ENCODE data around the gene DNAH5. TPM values are rescaled to one million over a fixed set of nuclear protein-coding genes. Genes with fewer than 3 reads are reported as not detected.

The DNAH5 gene
- total and polyA plus RNA-seq, 10 donors: 0.02 to 1.5 (median 0.21) TPM

GRCh38 chr5:13674391-13674790 lies 270.1 kb downstream of the DNAH5 start:
- no peak for DNase-seq
- H3K36me3 ChIP-seq: no peaks in the 10 kb centered on the region
- H3K9me3 ChIP-seq: peaks cover 0 to 16% (median 0%) of the 10 kb centered on the region in 8 donors
- intact Hi-C loops (cut with DNase I; ENCODE audit: low total_unique reads): no loop called here
- TF ChIP-seq POLR2A (IDR thresholded peaks at IDR 0.05) (no peak), CTCF (IDR thresholded peaks at IDR 0.05 in 8 of 11, conservative IDR thresholded peaks at IDR 0.05 in 3 of 11) (no peak), POLR2AphosphoS5 (IDR thresholded peaks at IDR 0.05) (no peak)
- H3K4me3 ChIP-seq: no peak overlapping the region
- no peaks in the 10 kb centered on the region for H3K4me1 ChIP-seq
- no peaks in the 10 kb centered on the region for H3K27me3 ChIP-seq (replicated peaks in 1 of 7)
- no peak overlapping the region for H3K27ac ChIP-seq

GRCh38 chr5:13673511-13673910 lies 271.0 kb downstream of the DNAH5 start:
- 52 to 59% (median 57%) methylated on average over 3 of the region's 3 CpGs for WGBS, 5 donors
- intact Hi-C loops (cut with DNase I; ENCODE audit: low total_unique reads): no loop called here

GRCh38 chr5:13664377-13664776 lies 280.1 kb downstream of the DNAH5 start:
- WGBS, 5 donors: 40 to 59% (median 42%) methylated on average over 3 of the region's 3 CpGs
- H3K27me3 ChIP-seq (replicated peaks in 1 of 7): no peaks in the 10 kb centered on the region
- no peak for DNase-seq
- H3K9me3 ChIP-seq: peaks cover 0 to 7% (median 0%) of the 10 kb centered on the region in 8 donors
- TF ChIP-seq CTCF (IDR thresholded peaks at IDR 0.05 in 8 of 11, conservative IDR thresholded peaks at IDR 0.05 in 3 of 11) (no peak), POLR2AphosphoS5 (IDR thresholded peaks at IDR 0.05) (no peak)
- no peaks in the 10 kb centered on the region for H3K36me3 ChIP-seq
- intact Hi-C loops (cut with DNase I; ENCODE audit: low total_unique reads): no loop called here
- H3K4me3 ChIP-seq: no peak overlapping the region
- H3K27ac ChIP-seq: no peak overlapping the region
- H3K4me1 ChIP-seq: no peaks in the 10 kb centered on the region

More at GRCh38 chr5:13673511-13673910, 271.0 kb downstream of the DNAH5 start:
- no peaks in the 10 kb centered on the region for H3K4me1 ChIP-seq
- H3K27ac ChIP-seq: no peak overlapping the region
- no peak for DNase-seq
- H3K9me3 ChIP-seq: peaks cover 0 to 16% (median 0%) of the 10 kb centered on the region in 8 donors
- H3K27me3 ChIP-seq (replicated peaks in 1 of 7): no peaks in the 10 kb centered on the region
- no peak overlapping the region for H3K4me3 ChIP-seq
- no peaks in the 10 kb centered on the region for H3K36me3 ChIP-seq
- no peak for TF ChIP-seq POLR2AphosphoS5 (IDR thresholded peaks at IDR 0.05)
- TF ChIP-seq CTCF (IDR thresholded peaks at IDR 0.05 in 8 of 11, conservative IDR thresholded peaks at IDR 0.05 in 3 of 11): no peak
- TF ChIP-seq POLR2A (IDR thresholded peaks at IDR 0.05): no peak

GRCh38 chr5:13662626-13663025 lies 281.9 kb downstream of the DNAH5 start:
- Histone ChIP-seq H3K4me1 (no peaks in the 10 kb centered on the region), H3K9me3 (peaks cover 0 to 7% (median 0%) of the 10 kb centered on the region in 8 donors), H3K27ac (no peak overlapping the region), H3K36me3 (no peaks in the 10 kb centered on the region), H3K4me3 (no peak overlapping the region), H3K27me3 (replicated peaks in 1 of 7) (no peaks in the 10 kb centered on the region)
- no peak for DNase-seq
- intact Hi-C loops (cut with DNase I; ENCODE audit: low total_unique reads): no loop called here
- TF ChIP-seq POLR2A (IDR thresholded peaks at IDR 0.05) (no peak), POLR2AphosphoS5 (IDR thresholded peaks at IDR 0.05) (no peak), CTCF (IDR thresholded peaks at IDR 0.05 in 8 of 11, conservative IDR thresholded peaks at IDR 0.05 in 3 of 11) (no peak)
